ENCODE results near the gene RGL3. TPM values are rescaled to one million over a fixed set of nuclear protein-coding genes. Genes with fewer than 3 reads are reported as not detected.

The RGL3 gene
- total and polyA plus RNA-seq, 12 donors: 1.2 to 37.5 (median 3.5) TPM

GRCh38 chr19:11448923-11449554, 29.9 kb upstream of the RGL3 start:
- peaks cover 0 to 70% (median 35%) of the 10 kb centered on the region in 9 donors for H3K36me3 ChIP-seq
- no peak for DNase-seq
- no peak overlapping the region for H3K27ac ChIP-seq
- peaks cover 0 to 18% (median 0%) of the 10 kb centered on the region in 9 donors for H3K4me1 ChIP-seq
- ATAC-seq: no peak
- H3K27me3 ChIP-seq: peaks cover 0 to 8% (median 0%) of the 10 kb centered on the region in 7 donors
- intact Hi-C loops (cut with DNase I): loop anchor here in 5 of 10 donors (5.0 to 10.0 kb wide), 3 partner anchors 72 to 157 kb away; partner anchors contain the start of gene TSPAN16 (in 2 of the 5)
- no peaks in the 10 kb centered on the region for H3K9me3 ChIP-seq
- TF ChIP-seq, protein P1, sequence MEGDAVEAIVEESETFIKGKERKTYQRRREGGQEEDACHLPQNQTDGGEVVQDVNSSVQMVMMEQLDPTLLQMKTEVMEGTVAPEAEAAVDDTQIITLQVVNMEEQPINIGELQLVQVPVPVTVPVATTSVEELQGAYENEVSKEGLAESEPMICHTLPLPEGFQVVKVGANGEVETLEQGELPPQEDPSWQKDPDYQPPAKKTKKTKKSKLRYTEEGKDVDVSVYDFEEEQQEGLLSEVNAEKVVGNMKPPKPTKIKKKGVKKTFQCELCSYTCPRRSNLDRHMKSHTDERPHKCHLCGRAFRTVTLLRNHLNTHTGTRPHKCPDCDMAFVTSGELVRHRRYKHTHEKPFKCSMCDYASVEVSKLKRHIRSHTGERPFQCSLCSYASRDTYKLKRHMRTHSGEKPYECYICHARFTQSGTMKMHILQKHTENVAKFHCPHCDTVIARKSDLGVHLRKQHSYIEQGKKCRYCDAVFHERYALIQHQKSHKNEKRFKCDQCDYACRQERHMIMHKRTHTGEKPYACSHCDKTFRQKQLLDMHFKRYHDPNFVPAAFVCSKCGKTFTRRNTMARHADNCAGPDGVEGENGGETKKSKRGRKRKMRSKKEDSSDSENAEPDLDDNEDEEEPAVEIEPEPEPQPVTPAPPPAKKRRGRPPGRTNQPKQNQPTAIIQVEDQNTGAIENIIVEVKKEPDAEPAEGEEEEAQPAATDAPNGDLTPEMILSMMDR (IDR thresholded peaks at IDR 0.05): no peak
- no peak overlapping the region for H3K4me3 ChIP-seq
- WGBS, 2 donors: 94 to 95% methylated on average over 31 of the region's 31 CpGs

- H3K4me1 ChIP-seq: peaks cover 0 to 25% (median 0%) of the 10 kb centered on the region in 9 donors
- intact Hi-C loops (cut with DNase I): loop anchor here in 5 of 10 donors (5.0 to 10.0 kb wide), 3 partner anchors 71 to 156 kb away; partner anchors contain the start of gene TSPAN16 (in 2 of the 5)
- DNase-seq (no peak), ATAC-seq (no peak)
- 84 to 92% methylated on average over 13 of the region's 13 CpGs for WGBS, 2 donors
- TF ChIP-seq, protein P1 (IDR thresholded peaks at IDR 0.05): no peak
- H3K36me3 ChIP-seq: peaks cover 0 to 76% (median 35%) of the 10 kb centered on the region in 9 donors
- H3K27ac ChIP-seq: no peak overlapping the region
- no peaks in the 10 kb centered on the region for H3K9me3 ChIP-seq
- peaks cover 0 to 8% (median 0%) of the 10 kb centered on the region in 7 donors for H3K27me3 ChIP-seq
- H3K4me3 ChIP-seq: no peak overlapping the region
Measured at GRCh38 chr19:11448410-11448809, 29.3 kb upstream of the RGL3 start.

GRCh38 chr19:11447347-11448262, 28.5 kb upstream of the RGL3 start:
- intact Hi-C loops (cut with DNase I): loop anchor here in 6 of 10 donors (2.0 to 10.0 kb wide), 4 partner anchors 70 to 155 kb away; partner anchors contain the start of gene TSPAN16 (in 2 of the 6)
- Histone ChIP-seq H3K9me3 (no peaks in the 10 kb centered on the region), H3K36me3 (peaks cover 0 to 84% (median 35%) of the 10 kb centered on the region in 9 donors), H3K27ac (no peak overlapping the region), H3K27me3 (peaks cover 0 to 3% (median 0%) of the 10 kb centered on the region in 7 donors), H3K4me3 (no peak overlapping the region), H3K4me1 (peaks cover 0 to 27% (median 0%) of the 10 kb centered on the region in 9 donors)
- DNase-seq: no peak
- TF ChIP-seq, protein P1 (IDR thresholded peaks at IDR 0.05): no peak
- 90 to 91% methylated on average over 33 to 35 of the region's 35 CpGs for WGBS, 2 donors
- peak in 2 of 8 donors; percentile 5 to 12 for ATAC-seq

Data from heart right ventricle (tissue), 16 donors.